Suprapubic skin (tissue), 4 donors: ENCODE measurements around the gene TAB3.

Source experiments
- POLR2A ChIP-seq, 2 donors: fragments of 450-650 bp; IDR thresholded peaks; one replicate each; pipeline ENCODE4 v1.6.1; 2017; ENCODE audit warnings: antibody characterized with exemption in 2 of 2, mild to moderate bottlenecking in 2 of 2, moderate library complexity in 2 of 2
- POLR2AphosphoS5 ChIP-seq, 3 donors: sonication (generic); formaldehyde crosslinking; IDR thresholded peaks; one replicate each; pipeline ENCODE4 v1.6.1; 2017; ENCODE audit warnings: antibody characterized with exemption in 3 of 3
- TF ChIP-seq, protein P1 (sequence below), 2 donors: fragments of 200-600 bp in 1 of 2; fragments of 450-650 bp in 1 of 2; sonication (generic) in 1 of 2; IDR thresholded peaks; one replicate each; pipeline ENCODE4 v1.5.1; 2016 to 2019; ENCODE audit warnings: antibody characterized with exemption in 2 of 2, mild to moderate bottlenecking in 1 of 2, moderate library complexity in 1 of 2

DNA sequence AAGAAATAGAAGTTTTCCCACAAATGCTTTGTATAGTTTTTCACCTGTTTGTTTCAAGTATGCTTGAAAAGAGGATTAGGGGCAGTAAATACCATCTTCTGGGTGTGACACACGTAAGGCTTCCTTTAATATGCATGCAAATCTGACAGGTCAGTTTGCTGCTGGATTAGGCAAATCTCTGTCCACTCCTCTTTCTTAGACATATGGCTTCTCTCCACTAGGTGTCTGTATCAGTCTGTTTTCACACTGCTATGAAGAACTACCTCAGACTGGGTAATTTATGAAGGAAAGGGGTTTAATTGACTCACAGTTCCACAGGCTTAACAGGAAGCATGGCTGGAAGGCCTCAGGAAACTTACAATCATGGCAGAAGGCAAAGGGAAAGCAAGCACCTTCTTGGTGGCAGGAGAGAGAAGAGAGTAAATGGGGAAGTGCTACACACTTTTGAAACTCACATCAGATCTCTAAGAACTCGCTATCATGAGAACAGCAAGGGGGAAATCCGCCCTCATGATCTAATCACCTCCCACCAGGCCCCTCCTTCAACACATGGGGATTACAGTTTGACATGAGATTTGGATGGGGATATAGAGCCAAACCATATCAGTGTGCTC, 66.9 kb downstream of the TAB3 start:
- no peak for TF ChIP-seq POLR2AphosphoS5 (IDR thresholded peaks at IDR 0.05)
- TF ChIP-seq, protein P1, sequence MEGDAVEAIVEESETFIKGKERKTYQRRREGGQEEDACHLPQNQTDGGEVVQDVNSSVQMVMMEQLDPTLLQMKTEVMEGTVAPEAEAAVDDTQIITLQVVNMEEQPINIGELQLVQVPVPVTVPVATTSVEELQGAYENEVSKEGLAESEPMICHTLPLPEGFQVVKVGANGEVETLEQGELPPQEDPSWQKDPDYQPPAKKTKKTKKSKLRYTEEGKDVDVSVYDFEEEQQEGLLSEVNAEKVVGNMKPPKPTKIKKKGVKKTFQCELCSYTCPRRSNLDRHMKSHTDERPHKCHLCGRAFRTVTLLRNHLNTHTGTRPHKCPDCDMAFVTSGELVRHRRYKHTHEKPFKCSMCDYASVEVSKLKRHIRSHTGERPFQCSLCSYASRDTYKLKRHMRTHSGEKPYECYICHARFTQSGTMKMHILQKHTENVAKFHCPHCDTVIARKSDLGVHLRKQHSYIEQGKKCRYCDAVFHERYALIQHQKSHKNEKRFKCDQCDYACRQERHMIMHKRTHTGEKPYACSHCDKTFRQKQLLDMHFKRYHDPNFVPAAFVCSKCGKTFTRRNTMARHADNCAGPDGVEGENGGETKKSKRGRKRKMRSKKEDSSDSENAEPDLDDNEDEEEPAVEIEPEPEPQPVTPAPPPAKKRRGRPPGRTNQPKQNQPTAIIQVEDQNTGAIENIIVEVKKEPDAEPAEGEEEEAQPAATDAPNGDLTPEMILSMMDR (IDR thresholded peaks at IDR 0.05), result no peak
- TF ChIP-seq POLR2A (IDR thresholded peaks at IDR 0.05), result no peak
